Stimulated activated naive CD8-positive, alpha-beta T cell treated with anti-CD3 and anti-CD28 coated beads, Interleukin-15, Interleukin-2, amounts not matched to agents 100 U/mL and 50 U/mL, for 24 hours (primary cell): ENCODE data around the gene GPR31.
A peak's percentile ranks its signal among the peaks of the same experiment; 100 is the strongest.
"Not testable (repeated sequence)": the region's sequence is repeated elsewhere in the genome, so short reads cannot be mapped to it uniquely, and the experiment has no call there.

Source experiments
- ATAC-seq: fragments of 150-1000 bp; cut with Tn5 transposase; one replicate; pipeline ENCODE4 v1.10.0; 2021
- DNase-seq: peaks from one replicate; pipeline ENCODE4 v3.0.0; 2021

GPR31 gene

DNA sequence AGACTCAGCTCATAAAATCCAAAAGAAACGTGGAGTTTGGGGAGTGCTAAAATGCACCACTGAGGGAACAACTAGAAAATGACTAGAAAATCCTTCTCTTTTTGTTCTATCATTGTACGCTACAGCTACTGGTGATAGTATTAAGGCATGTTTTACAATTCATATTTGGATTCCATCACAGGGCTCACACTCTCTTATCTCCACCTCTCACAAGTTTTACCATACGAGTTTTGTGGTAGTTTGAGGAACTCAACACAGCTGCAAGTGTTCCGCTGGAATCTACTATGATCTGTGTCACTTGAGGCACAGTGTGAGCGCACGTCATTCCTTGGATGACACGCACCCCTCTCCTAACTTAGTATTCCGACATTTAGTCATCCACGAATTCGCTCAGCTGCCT, 9.9 kb upstream of the GPR31 start:
- not testable (repeated sequence) for ATAC-seq, DNase-seq

- ATAC-seq (no peak), DNase-seq (no peak)
Observed at GRCh38 chr6:167165858-167166471, 8.2 kb upstream of the GPR31 start.

- DNase-seq (no peak), ATAC-seq (no peak)
Observed at GRCh38 chr6:167164261-167164660, 6.5 kb upstream of the GPR31 start.

- ATAC-seq, result no peak
- no peak for DNase-seq
Observed at GRCh38 chr6:167163476-167164011, 5.8 kb upstream of the GPR31 start.

- ATAC-seq (no peak), DNase-seq (no peak)
Observed at GRCh38 chr6:167162591-167162990, 4.8 kb upstream of the GPR31 start.

- DNase-seq, result no peak
- no peak for ATAC-seq
Observed at GRCh38 chr6:167161851-167162467, 4.2 kb upstream of the GPR31 start.

GRCh38 chr6:167157414-167157813, 366 bp downstream of the GPR31 start:
- no peak for ATAC-seq

GRCh38 chr6:167154895-167155294, 2.9 kb downstream of the GPR31 start:
- DNase-seq (no peak), ATAC-seq (no peak)

More at GRCh38 chr6:167157414-167157813, 366 bp downstream of the GPR31 start:
- DNase-seq, result no peak

- no peak for DNase-seq
- no peak for ATAC-seq
Observed at GRCh38 chr6:167154291-167154690, 3.5 kb downstream of the GPR31 start.

GRCh38 chr6:167153521-167153959, 4.2 kb downstream of the GPR31 start:
- DNase-seq (no peak), ATAC-seq (no peak)

DNA sequence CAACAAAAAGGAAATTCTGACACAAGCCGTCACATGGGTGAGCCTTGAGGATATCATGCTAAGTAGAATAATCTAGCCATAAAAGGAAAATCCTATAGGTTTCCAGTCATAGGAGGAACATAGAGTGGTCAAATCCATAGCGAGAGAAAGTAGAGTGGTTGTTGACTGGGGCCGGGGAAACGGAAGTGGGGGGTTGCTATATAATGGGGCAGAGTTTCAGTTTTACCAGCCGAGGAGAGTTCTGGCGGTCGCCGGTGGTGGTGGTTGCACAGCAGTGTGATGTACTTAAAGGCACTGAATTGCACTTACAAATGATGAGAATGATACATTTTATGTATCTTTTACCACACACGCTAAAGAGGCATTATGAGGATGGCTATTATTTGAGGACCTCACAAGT, 4.9 kb downstream of the GPR31 start:
- DNase-seq (peak; percentile 20), ATAC-seq (peak; percentile 38)

DNA sequence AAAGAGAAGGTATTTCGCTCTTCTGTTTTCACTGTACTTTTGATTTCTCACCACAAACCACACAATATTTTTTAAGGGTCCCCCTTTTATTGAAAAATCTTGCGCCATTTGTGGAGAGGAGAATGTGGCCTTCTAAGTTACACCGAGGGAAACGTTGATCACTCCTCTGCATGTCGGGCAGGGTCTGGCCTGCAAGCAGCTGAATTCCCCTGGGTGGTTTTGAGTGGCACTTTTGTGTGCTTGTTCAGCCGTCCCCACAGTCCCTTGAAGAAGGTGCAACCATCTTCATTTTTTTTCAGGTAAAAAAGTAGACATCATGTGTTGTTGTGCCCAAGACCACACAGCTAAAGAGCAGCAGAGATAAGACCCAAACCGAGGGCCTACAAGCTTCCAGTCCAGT, 6.1 kb downstream of the GPR31 start:
- DNase-seq (no peak), ATAC-seq (no peak)

GRCh38 chr6:167150941-167151549, 6.7 kb downstream of the GPR31 start:
- DNase-seq, result no peak
- peak; percentile 42 for ATAC-seq

- DNase-seq, result no peak
Observed at GRCh38 chr6:167148997-167149396, 8.8 kb downstream of the GPR31 start.

DNA sequence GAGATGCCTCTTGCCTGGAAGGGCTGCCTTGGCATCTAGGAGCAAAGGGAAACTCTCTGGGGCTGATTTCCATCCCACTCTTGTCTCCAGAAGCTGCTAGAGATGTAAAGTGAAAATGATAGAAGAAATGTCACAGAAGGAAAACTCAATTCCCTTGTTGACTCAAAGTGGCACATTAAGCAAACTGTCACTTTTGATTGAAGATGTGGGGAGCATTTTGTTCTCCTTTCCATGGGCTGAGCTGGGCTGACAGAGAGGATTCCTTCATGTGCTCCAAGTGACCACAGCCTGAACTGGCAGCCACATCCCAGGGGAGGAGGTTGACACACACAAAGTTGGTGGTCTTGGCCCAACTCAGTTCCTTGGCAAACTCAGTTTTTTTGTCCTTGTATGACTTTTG, 9.8 kb downstream of the GPR31 start:
- ATAC-seq, result no peak
- no peak for DNase-seq

More at GRCh38 chr6:167148997-167149396, 8.8 kb downstream of the GPR31 start:
- no peak for ATAC-seq

GRCh38 chr6:167146977-167147376, 10.8 kb downstream of the GPR31 start:
- no peak for ATAC-seq
- DNase-seq, result no peak

DNA sequence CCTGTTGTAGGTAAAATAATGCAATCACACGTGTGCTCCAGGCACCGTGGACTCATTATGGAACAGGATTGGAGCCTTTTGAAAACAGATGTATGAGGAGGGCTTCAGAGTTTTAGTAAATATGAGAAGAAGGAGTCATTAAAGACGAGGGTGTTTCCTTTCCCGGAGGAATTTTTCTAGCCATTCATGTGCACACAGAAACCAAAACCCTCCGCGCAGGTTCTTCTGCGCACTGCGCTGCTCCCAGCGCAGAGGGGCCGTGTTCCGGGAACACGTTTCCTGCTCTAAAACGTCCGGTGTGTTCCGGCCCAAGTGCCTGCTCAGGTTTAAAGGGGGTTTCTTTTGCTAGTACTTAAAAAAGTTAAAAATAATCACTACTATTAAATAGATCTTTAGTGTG, 11.6 kb downstream of the GPR31 start:
- ATAC-seq (no peak), DNase-seq (no peak)

DNA sequence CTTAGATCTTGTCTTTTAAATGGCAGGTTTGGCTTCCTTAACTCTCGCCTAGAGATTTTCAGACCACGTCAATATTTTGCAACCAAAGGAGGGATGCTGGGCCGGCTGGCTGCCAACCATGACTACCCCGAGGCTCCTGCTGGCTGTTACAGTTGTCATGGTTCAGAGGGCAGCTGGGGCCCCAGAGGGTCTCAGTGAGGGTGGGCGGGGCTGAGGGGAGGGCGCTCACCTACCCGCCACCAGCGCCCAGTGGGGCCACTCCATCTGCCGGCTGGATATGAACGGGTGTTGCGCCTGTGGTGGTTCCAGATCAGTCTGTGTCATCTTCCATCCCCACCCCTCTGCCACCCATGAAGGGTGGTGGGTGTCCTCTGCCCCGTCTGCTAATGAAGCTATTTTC, 12.3 kb downstream of the GPR31 start:
- DNase-seq (no peak), ATAC-seq (no peak)

- no peak for DNase-seq
- ATAC-seq, result no peak
Observed at GRCh38 chr6:167143041-167143440, 14.7 kb downstream of the GPR31 start.

GRCh38 chr6:167142433-167142761, 15.4 kb downstream of the GPR31 start:
- no peak for DNase-seq
- ATAC-seq, result no peak

- ATAC-seq, result peak; percentile 84
- DNase-seq, result peak; percentile 67
Observed at GRCh38 chr6:167141667-167142432, 15.9 kb downstream of the GPR31 start.

- no peak for ATAC-seq
- no peak for DNase-seq
Observed at GRCh38 chr6:167140589-167141474, 16.9 kb downstream of the GPR31 start.
